GM18505 (cell line): ENCODE measurements around the gene C5orf15.
"Not testable (repeated sequence)": the region's sequence is repeated elsewhere in the genome, so short reads cannot be mapped to it uniquely, and the experiment has no call there.

Experiments used
- ATAC-seq: cut with Tn5 transposase; IDR thresholded peaks from one replicate; pipeline ENCODE4 v1.9.1; 2021; ENCODE audit not compliant: unreplicated experiment
- POLR2A ChIP-seq: IDR thresholded peaks from 4 replicates; pipeline ENCODE4 v1.6.1; 2011; ENCODE audit warnings: borderline replicate concordance; ENCODE audit not compliant: insufficient read depth, insufficient read length; ENCODE audit errors: extremely low read depth

Gene C5orf15

GRCh38 chr5:133962131-133962530 lies 6.3 kb downstream of the C5orf15 start:
- ATAC-seq: no peak
- TF ChIP-seq POLR2A: no peak

- TF ChIP-seq POLR2A: no peak
- no peak for ATAC-seq
Observed at GRCh38 chr5:133959643-133960042, 8.8 kb downstream of the C5orf15 start.

- ATAC-seq: peak; percentile 61
- TF ChIP-seq POLR2A: peak; percentile 37
Observed at GRCh38 chr5:133957591-133957990, 10.8 kb downstream of the C5orf15 start.

- TF ChIP-seq POLR2A: no peak
- ATAC-seq: no peak
Observed at GRCh38 chr5:133957080-133957479, 11.3 kb downstream of the C5orf15 start.

GRCh38 chr5:133956196-133956595 lies 12.2 kb downstream of the C5orf15 start:
- ATAC-seq: not testable (repeated sequence)

- TF ChIP-seq POLR2A: no peak
- no peak for ATAC-seq
Observed at GRCh38 chr5:133953568-133954145, 14.8 kb downstream of the C5orf15 start.

- no peak for TF ChIP-seq POLR2A
- ATAC-seq: no peak
Observed at GRCh38 chr5:133952729-133953567, 15.5 kb downstream of the C5orf15 start.

- no peak for TF ChIP-seq POLR2A
- no peak for ATAC-seq
Observed at GRCh38 chr5:133950821-133951612, 17.4 kb downstream of the C5orf15 start.

- ATAC-seq: no peak
- no peak for TF ChIP-seq POLR2A
Observed at GRCh38 chr5:133948721-133949120, 19.7 kb downstream of the C5orf15 start.

GRCh38 chr5:133947431-133947841 lies 21.0 kb downstream of the C5orf15 start:
- TF ChIP-seq POLR2A: no peak
- ATAC-seq: no peak

GRCh38 chr5:133945568-133945967 lies 22.9 kb downstream of the C5orf15 start:
- ATAC-seq: no peak
- TF ChIP-seq POLR2A: no peak

GRCh38 chr5:133944263-133945185 lies 23.9 kb downstream of the C5orf15 start:
- ATAC-seq: no peak
- TF ChIP-seq POLR2A: no peak

- ATAC-seq: no peak
- no peak for TF ChIP-seq POLR2A
Observed at GRCh38 chr5:133943475-133943817, 25.0 kb downstream of the C5orf15 start.
